PC-9 (cell line): ENCODE measurements around the gene SPANXN2. TPM values are rescaled to one million over a fixed set of nuclear protein-coding genes. Genes with fewer than 3 reads are reported as not detected.
"Not testable (repeated sequence)": the region's sequence is repeated elsewhere in the genome, so short reads cannot be mapped to it uniquely, and the experiment has no call there.

Experiments used
- Bru-seq: library from RNA; stranded (reverse); fragments of 400-500 nt; gene quantifications from one replicate; lab custom pipeline; 2021; lab: Mats Ljungman, UMichigan
- BruChase-seq, 2 experiments: library from RNA; stranded (reverse); fragments of 400-500 nt; gene quantifications; one replicate each; lab custom pipeline; 2021; lab: Mats Ljungman, UMichigan
- BruUV-seq: library from RNA; stranded (reverse); fragments of 400-500 nt; replicated peaks from 2 replicates; lab custom pipeline; 2021; lab: Mats Ljungman, UMichigan
- CTCF ChIA-PET: fragments of 300-600 bp; sonication (Branson Sonifier 250); formaldehyde crosslinking; loops from one replicate; lab custom pipeline; 2022; ENCODE audit warnings: antibody characterized with exemption; lab: Charles Lee
- POLR2A ChIA-PET: fragments of 300-600 bp; sonication (Branson Sonifier 250); formaldehyde crosslinking; loops from one replicate; lab custom pipeline; 2022; ENCODE audit warnings: antibody characterized with exemption; ENCODE audit not compliant: unreplicated experiment; lab: Charles Lee
- DNase-seq, 2 experiments: peaks; one replicate each; pipeline versions ENCODE4 v3.0.0 to v3.0.0-alpha.2; 2015 to 2022; ENCODE audit warnings: mixed read lengths in 1 of 2
- H2AFZ ChIP-seq: fragments of 200-600 bp; sonication (generic); 2 replicates; pipeline ENCODE4 v1.8.1; 2017; ENCODE audit warnings: antibody characterized with exemption
- H3F3A ChIP-seq: fragments of 200-600 bp; sonication (generic); 2 replicates; pipeline ENCODE4 v1.8.1; 2017; ENCODE audit warnings: antibody characterized with exemption, mild to moderate bottlenecking, low read depth; ENCODE audit not compliant: insufficient read depth
- H3K27ac ChIP-seq: fragments of 200-600 bp; sonication (generic); 2 replicates; pipeline ENCODE4 v1.6.1; 2016; ENCODE audit warnings: mixed run types
- H3K27me3 ChIP-seq: fragments of 200-600 bp; sonication (generic); 2 replicates; pipeline ENCODE4 v1.6.1; 2016; ENCODE audit warnings: low read depth, mixed run types; ENCODE audit not compliant: insufficient read depth
- H3K36me3 ChIP-seq: fragments of 200-600 bp; sonication (generic); 2 replicates; pipeline ENCODE4 v1.6.1; 2016; ENCODE audit warnings: low read depth, mixed run types
- H3K4me1 ChIP-seq: fragments of 200-600 bp; sonication (generic); replicated peaks from 2 replicates; pipeline ENCODE4 v1.6.1; 2016; ENCODE audit warnings: mixed run types; ENCODE audit not compliant: insufficient read depth
- H3K4me2 ChIP-seq: fragments of 200-600 bp; sonication (generic); 2 replicates; pipeline ENCODE4 v1.6.1; 2017; ENCODE audit warnings: mixed run types
- H3K4me3 ChIP-seq: fragments of 200-600 bp; sonication (generic); 2 replicates; pipeline ENCODE4 v1.6.1; 2016; ENCODE audit warnings: mixed run types
- H3K79me2 ChIP-seq: fragments of 200-600 bp; sonication (generic); 2 replicates; pipeline ENCODE4 v1.6.1; 2017; ENCODE audit warnings: low read depth, mixed run types
- H3K9me2 ChIP-seq: fragments of 200-600 bp; sonication (generic); 2 replicates; pipeline ENCODE4 v1.8.1; 2017; ENCODE audit warnings: mild to moderate bottlenecking; ENCODE audit not compliant: insufficient read depth
- H3K9me3 ChIP-seq: fragments of 200-600 bp; sonication (generic); 2 replicates; pipeline ENCODE4 v1.8.1; 2016; ENCODE audit warnings: low read depth; ENCODE audit not compliant: insufficient read depth
- H4K20me1 ChIP-seq: fragments of 200-600 bp; sonication (generic); 2 replicates; pipeline ENCODE4 v1.8.1; 2017; ENCODE audit not compliant: insufficient read depth
- CTCF ChIP-seq: fragments of 200-600 bp; sonication (generic); conservative IDR thresholded peaks from 2 replicates; pipeline ENCODE4 v1.6.1; 2017; ENCODE audit warnings: mixed run types, antibody characterized with exemption, mild to moderate bottlenecking, moderate library complexity
- EZH2 ChIP-seq: fragments of 200-600 bp; sonication (generic); IDR thresholded peaks from 2 replicates; pipeline ENCODE4 v1.8.0; 2017; ENCODE audit warnings: antibody characterized with exemption, low read depth
- intact Hi-C: fragments of 100-400 bp; cut with micrococcal nuclease; formaldehyde crosslinking; loops from one replicate; pipeline ENCODE4 v1.10.0; 2022; ENCODE audit not compliant: unreplicated experiment
- long read RNA-seq: library from polyadenylated mRNA; stranded (forward); transcript quantifications from one replicate; pipeline ENCODE4 v2.0.0, GENCODE V29; 2022
- total RNA-seq: library from RNA; stranded (reverse); gene quantifications from 2 replicates; pipeline ENCODE4 v1.2.3, GENCODE V29; 2021

Gene SPANXN2
- total RNA-seq, result not detected in 2 replicates
- Bru-seq, nascent RNA, result not detected
- not detected for BruChase-seq, experiment 1, labeled RNA remaining after a 2-hour chase
- BruChase-seq, experiment 2, labeled RNA remaining after a 6-hour chase, result not detected
- long read RNA-seq, result 0 reads

DNA sequence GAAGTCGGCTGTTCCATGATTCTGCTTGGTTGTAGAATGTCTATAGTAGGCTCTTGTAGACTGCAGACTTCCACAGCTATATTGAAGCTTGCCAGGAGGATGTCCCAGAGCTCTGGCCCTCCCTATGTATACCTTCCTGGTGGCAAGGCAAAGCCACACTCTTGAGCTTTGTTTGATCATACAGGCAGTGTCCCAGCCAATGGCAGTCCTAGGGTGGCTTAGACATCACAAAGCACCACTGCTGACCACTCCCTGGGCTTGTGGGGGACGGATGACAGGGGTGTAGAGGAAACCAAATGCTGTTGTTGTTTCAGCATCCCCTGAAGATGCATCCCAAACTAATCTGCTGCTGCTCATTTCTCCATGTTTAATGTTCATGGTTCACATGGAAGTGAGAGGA is at the start of gene SPANXN2:
Gene SPANXN2 (minus strand): TSS at position 101 of the 400 bp plus-strand sequence. CDS start 84 bp downstream, at position 17.
- CTCF ChIA-PET, BruUV-seq: not testable (repeated sequence)

DNA sequence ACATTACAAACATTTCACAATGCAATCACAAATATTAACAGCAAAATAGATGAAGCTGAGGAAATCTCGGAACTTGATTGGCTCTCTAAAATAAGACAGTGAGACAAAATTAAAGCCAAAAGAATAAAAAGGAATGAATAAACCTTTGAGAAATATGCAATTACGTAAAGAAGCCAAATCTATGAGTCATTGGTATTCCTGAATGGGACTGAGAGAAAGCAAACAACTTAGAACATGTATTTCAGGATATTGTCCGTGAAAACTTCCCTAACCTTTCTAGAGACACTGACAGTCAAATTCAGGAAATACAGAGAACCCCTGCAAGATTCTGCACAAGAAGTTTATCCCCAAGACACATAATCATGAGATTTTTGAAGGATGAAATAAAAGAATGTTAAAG is 48.4 kb upstream of the SPANXN2 start:
- BruUV-seq, result no TSS peak
- Histone ChIP-seq H3K4me3 (no peak overlapping the region), H3K79me2 (no peaks in the 10 kb centered on the region), H2AFZ (no peak overlapping the region), H4K20me1 (no peaks in the 10 kb centered on the region; the same call in 1 of the 2 replicates), H3K9me2 (no peaks in the 10 kb centered on the region), H3K4me1 (no peaks in the 10 kb centered on the region), H3K4me2 (no peak overlapping the region), H3F3A (no peaks in the 10 kb centered on the region), H3K36me3 (no peaks in the 10 kb centered on the region), H3K27me3 (no peaks in the 10 kb centered on the region), H3K9me3 (no peaks in the 10 kb centered on the region), H3K27ac (no peak overlapping the region)
- intact Hi-C loops, result no loop called here
- POLR2A ChIA-PET, result no interaction called here
- no peak for DNase-seq
- TF ChIP-seq CTCF (no peak), EZH2 (no peak)
- CTCF ChIA-PET, result interaction anchor here (0.9 kb wide), 1 partner anchor 1172 kb away, joined by 3 read pairs; no protein-coding TSS in a partner anchor

More for the DNA sequence above, at the start of gene SPANXN2:
- H3K79me2 ChIP-seq, H3K9me3 ChIP-seq, H3K9me2 ChIP-seq, POLR2A ChIA-PET, H3K27me3 ChIP-seq, H3F3A ChIP-seq, H3K4me3 ChIP-seq, H3K4me2 ChIP-seq, intact Hi-C loops, H4K20me1 ChIP-seq, H3K36me3 ChIP-seq, H3K4me1 ChIP-seq, H3K27ac ChIP-seq, H2AFZ ChIP-seq, DNase-seq: not testable (repeated sequence)

DNA sequence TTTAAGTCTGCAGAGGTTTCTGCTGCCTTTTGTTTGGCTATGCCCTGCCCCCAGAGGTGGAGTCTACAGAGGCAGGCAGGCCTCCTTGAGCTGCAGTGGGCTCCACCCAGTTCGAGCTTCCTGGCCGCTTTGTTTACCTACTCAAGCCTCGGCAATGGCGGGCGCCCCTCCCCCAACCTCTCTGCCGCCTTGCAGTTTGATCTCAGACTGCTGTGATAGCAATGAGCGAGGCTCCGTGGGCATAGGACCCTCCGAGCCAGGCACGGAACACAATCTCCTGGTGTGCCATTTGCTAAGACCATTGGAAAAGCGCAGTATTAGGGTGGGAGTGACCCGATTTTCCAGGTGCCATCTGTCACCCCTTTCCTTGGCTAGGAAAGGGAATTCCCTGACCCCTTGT is 47.2 kb upstream of the SPANXN2 start:
- H3F3A ChIP-seq, H3K27ac ChIP-seq, CTCF ChIA-PET: not testable (repeated sequence)

DNA sequence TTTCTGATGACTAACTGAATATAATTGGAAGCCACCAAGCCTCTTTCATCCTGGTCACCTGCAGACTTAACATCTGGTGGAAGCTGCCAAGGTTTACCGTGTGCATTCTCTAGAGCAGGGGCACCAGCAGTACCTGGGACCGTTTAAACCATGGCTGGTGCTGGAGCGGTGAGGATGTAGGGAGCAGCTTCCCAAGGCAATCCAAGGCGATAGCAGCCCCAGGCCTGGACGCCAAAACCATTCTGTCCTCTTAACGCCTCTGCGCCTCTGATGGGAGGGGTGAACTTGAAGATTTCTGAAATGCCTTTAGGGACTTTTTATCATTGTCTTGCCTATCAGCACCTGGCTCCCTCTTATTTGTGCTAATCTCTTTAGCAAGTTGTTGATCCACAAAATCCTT is 37.3 kb upstream of the SPANXN2 start:
- no peaks in the 10 kb centered on the region for H3K27me3 ChIP-seq
- no peaks in the 10 kb centered on the region for H4K20me1 ChIP-seq
- no peaks in the 10 kb centered on the region for H3K79me2 ChIP-seq
- CTCF ChIA-PET, result no interaction called here
- no peak for TF ChIP-seq CTCF
- TF ChIP-seq EZH2, result no peak
- POLR2A ChIA-PET, result interaction anchor here (0.7 kb wide), 1 partner anchor 116 kb away, joined by 4 read pairs; no protein-coding TSS in a partner anchor
- no peaks in the 10 kb centered on the region for H3K36me3 ChIP-seq
- intact Hi-C loops, result no loop called here
- H3F3A ChIP-seq, result no peaks in the 10 kb centered on the region
- H3K27ac ChIP-seq, result no peak overlapping the region
- H3K4me2 ChIP-seq, result no peak overlapping the region
- H3K4me3 ChIP-seq, result no peak overlapping the region
- no TSS peak for BruUV-seq
- H3K9me2 ChIP-seq, result no peaks in the 10 kb centered on the region
- H3K9me3 ChIP-seq, result no peaks in the 10 kb centered on the region
- DNase-seq, result no peak
- no peak overlapping the region for H2AFZ ChIP-seq
- no peaks in the 10 kb centered on the region for H3K4me1 ChIP-seq

More for the DNA sequence above, 47.2 kb upstream of the SPANXN2 start:
- H3K4me3 ChIP-seq, POLR2A ChIA-PET, H3K79me2 ChIP-seq, H3K27me3 ChIP-seq, H3K4me1 ChIP-seq, H3K9me3 ChIP-seq, H4K20me1 ChIP-seq, BruUV-seq, intact Hi-C loops, DNase-seq, H3K36me3 ChIP-seq, H3K9me2 ChIP-seq, H3K4me2 ChIP-seq, H2AFZ ChIP-seq: not testable (repeated sequence)
